Measurements from ENCODE around the gene MYO7B.

Gene MYO7B

DNA sequence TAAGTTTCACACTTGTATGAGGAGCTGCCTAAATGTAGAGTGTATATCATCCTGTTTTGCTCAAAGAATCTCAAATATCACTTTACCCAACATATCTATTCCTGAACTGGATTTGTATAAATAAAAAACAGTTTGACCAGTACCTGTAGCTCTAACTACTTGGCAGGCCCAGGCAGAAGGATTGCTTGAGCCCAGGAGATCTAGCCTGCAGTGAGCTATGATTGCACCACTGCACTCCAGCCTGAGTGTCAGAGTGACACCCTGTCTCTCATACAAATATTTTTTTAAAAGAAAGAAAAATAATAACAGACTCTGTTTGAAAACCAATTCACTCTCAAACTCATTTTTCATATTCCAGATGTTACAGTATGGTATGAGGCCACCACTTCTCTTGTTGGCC is 147.6 kb downstream of the MYO7B start:
- Mint-ChIP-seq H3K27me3 (peaks cover 9 to 16% of the 10 kb centered on the region in 2 donors), H3K36me3 (no peaks in the 10 kb centered on the region), H3K4me3 (no peak overlapping the region), H3K9me3 (no peaks in the 10 kb centered on the region), H3K27ac (no peak overlapping the region), H3K4me1 (peaks cover 14 to 19% of the 10 kb centered on the region in 2 donors)
- DNase-seq (no peak), ATAC-seq (replicated peaks) (no peak)

GRCh38 chr2:127683757-127684156 is 148.3 kb downstream of the MYO7B start:
- no peaks in the 10 kb centered on the region for H3K36me3 Mint-ChIP-seq

DNA sequence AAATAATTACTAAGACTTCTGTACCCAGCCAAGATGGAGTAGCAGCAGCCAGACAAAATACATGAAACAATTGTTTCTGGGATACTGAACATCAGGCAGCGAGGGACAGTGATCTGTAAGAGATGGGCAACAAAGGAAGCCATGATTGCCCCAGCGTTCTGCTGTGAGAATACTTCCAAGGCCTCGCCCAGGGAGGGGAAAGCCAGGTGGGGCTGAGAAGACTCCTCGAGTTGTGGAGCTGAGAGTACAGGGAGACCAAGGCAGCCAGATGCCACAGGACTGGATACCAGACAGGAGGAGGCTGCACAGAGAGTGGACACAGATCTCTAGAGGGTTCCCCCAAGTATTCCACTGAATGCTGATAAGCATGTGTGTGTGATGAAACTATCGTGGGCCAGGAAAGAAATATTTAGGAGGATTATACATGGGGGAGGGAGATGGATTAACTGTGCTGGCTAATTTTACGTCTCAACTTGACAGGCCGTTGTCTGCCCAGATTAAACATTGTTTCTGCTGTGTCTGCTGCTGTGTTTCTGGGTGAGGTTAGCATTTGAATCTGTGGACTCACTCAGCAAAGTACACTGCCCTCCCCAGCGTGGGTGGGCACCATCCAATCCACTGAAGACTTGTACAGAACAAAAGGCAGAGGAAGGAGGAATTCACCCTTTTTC is 150.1 kb downstream of the MYO7B start:
- Mint-ChIP-seq H3K4me3 (no peak overlapping the region), H3K36me3 (peaks cover 0 to 4% of the 10 kb centered on the region in 2 donors), H3K4me1 (peaks cover 8 to 9% of the 10 kb centered on the region in 2 donors), H3K27me3 (peaks cover 0 to 8% of the 10 kb centered on the region in 2 donors), H3K9me3 (peaks cover 0 to 9% of the 10 kb centered on the region in 2 donors), H3K27ac (no peak overlapping the region)
- ATAC-seq (replicated peaks) (no peak), DNase-seq (no peak)

More at GRCh38 chr2:127683757-127684156, 148.3 kb downstream of the MYO7B start:
- peaks cover 2 to 9% of the 10 kb centered on the region in 2 donors for H3K27me3 Mint-ChIP-seq
- DNase-seq (no peak), ATAC-seq (replicated peaks) (no peak)
- peaks cover 0 to 4% of the 10 kb centered on the region in 2 donors for H3K9me3 Mint-ChIP-seq
- no peak overlapping the region for H3K27ac Mint-ChIP-seq
- H3K4me3 Mint-ChIP-seq, result no peak overlapping the region
- peaks cover 9 to 19% of the 10 kb centered on the region in 2 donors for H3K4me1 Mint-ChIP-seq

Data from stimulated activated naive B cell treated with anti-CD40 and anti-IgM and Interleukin-4, amounts not matched to agents 10 μg/mL and 1 μg/mL and 100 μg/mL, for 72 hours (primary cell).